ENCODE measurements around the gene RGMA.
A peak's percentile ranks its signal among the peaks of the same experiment; 100 is the strongest.
"Not testable (repeated sequence)": the region's sequence is repeated elsewhere in the genome, so short reads cannot be mapped to it uniquely, and the experiment has no call there.

Gene RGMA

DNA sequence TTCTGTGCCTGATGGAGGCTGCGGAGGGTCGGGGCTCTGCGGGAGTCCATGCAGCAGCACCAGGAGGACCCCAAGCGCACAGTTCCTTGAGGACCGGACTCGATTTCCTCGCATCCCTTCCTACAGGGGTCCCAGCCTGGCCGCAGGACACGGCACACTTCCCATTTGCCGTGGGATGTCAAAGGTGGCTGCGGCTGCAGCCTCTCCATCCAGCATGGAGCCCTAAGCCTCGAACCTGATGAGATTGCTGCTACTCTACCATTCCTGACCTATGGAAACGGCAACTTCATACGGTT, 40.6 kb downstream of the RGMA start:
- no peak for DNase-seq (ENCODE audit: low spot score)

DNA sequence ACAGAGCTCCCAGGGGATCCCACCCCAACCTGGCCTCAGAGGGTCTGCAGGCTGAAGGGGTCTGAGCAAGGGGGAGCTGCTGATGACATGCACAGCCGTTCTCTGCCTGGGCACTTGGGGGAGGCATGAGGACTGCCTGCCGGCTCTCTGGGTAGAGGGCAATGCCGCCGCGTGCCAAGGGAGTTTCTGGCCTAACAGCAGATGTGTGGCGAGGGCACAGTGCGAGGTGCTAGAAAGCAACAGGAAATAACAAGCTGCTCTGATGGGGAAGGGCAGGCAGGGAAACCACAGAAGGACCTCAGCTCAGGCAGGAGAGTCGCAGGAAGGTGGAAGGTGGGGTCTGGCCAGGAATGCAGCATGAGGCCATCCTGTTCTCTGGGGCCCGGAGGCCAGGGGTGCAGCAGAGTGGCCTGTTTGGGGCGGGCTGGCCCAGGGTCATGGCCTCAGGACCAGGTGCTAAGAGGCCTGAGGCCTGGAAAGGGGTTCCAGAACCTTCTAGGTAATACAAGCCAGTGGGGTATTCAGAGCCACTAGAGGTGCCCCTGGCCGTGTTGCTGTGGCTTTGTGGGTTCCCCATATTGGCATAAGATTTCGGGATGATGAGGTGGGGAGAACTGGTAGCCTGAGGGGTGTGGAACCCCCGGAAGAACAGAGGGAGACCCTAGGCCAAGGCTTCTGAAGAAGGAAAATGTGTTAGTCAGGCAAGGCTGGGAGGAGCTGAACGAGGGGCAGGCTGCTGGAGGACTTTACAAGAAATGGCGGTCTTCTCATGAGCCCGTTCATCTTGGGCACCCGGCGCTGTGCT, 41.2 kb downstream of the RGMA start:
- DNase-seq (ENCODE audit: low spot score): peak; percentile 42

DNA sequence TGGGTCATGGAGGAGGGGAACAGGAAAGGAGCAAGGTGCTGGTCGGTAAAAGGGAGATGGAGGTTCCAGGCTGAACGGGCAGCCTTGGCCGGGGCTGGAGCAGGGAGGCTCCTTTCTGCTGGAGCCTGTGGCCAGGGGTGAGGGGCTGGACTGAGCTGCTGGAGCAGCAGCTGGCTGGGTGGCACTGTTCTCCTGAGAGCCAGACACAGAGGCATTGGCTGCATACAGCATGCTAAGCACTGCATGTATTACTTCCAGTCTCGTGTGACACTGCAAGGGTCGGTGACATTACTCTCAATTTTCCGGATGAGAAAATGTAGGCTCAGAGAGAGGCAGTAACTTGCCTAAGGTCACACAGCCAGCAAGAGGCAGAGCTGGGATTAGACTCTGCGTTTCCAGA, 42.3 kb downstream of the RGMA start:
- no peak for DNase-seq (ENCODE audit: low spot score)

DNA sequence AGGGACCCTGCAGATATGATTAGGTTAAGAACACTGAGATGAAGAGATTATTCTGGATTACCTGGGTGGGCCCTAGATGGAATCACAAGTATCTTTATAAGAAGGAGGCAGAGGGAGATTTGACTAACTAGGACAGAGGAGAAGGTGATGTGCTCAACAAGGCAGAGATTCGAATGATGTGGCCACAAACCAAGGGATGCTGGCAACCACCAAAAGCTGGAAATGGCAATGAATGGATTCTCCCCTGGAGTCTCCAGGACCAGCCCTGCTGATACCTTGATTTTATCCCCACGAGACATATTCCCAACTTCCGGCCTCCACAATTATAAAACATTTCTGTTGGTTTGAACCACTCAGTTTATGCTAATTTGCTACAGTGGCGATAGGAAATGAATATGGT, 42.9 kb downstream of the RGMA start:
- no peak for DNase-seq (ENCODE audit: low spot score)

DNA sequence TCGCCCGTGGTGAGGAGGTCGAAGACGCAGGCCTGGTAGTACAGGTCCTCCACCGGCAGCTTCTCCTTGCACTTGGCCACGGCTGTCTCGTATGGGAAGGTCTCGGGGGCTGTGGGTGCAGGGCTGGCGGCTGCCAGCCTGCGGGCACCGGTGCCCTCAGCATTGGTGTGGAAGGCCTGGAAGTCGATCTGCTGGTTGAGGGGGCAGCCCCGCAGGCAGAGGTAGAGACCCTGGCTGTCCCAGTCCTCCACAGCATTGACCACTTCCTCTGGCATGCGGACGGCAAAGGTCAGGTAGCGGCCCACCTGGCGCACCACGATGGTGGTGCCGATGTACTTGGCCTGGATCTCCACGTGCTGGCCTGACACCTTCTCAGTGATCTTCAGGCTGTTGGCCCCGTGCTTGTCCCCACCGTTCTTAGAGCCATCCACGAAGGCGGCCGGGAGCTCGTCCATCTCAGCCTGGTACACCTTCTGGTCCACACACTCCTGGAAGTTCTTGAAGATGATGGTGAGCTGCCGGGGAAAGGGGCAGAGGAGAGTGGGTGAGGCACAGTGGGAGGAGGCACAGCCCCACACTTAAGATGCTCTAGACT, 43.7 kb downstream of the RGMA start:
- no peak for DNase-seq (ENCODE audit: low spot score)

DNA sequence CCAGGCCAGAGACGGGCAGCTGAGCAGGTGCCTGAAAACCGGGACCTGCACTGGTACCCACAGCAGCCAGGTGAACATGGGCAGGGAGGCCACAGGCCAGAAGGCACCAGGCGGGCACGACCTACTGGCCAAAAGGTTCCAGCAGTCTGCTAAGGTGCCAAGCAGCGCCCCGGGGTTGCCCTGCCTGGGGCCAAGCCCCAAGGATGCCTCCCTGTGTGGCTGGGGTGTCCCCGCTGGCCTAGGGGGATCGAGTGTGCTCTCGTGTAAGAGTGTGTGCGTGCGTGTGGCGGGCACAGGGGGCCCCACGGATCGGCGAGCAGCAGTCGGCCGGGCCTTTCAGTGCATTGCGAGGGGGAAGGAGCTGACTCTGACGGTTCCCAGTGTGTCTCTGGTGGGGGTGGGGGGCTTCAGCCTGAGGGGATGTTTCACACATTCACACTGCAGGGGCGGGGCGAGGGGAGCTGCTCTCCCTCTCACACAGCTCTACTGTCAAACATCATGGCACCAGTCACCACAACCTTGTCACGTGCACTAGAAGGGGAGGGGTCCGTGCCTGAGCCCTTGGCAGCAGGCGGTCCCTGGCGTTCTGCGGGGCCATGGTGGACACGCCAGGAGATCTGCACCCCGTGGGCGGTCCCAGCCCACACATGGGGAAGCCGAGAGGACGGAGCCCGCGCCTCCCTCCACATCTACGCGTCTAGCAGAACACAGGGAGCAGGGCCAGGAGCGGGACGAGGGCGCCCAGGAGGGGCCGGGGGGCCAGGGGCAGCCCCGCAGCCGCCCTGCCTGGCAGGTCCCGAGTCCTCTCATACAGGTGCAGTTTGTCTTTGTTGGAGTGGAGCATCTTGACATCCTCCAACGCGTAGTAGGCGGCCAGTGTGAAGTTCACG, 44.5 kb downstream of the RGMA start:
- no peak for DNase-seq (ENCODE audit: low spot score)

- no peak for DNase-seq (ENCODE audit: low spot score)
Observed at GRCh38 chr15:93043621-93044300, 45.2 kb downstream of the RGMA start.

GRCh38 chr15:93042691-93043378, 46.2 kb downstream of the RGMA start:
- no peak for DNase-seq (ENCODE audit: low spot score)

- DNase-seq (ENCODE audit: low spot score): no peak
Observed at GRCh38 chr15:93042211-93042610, 46.8 kb downstream of the RGMA start.

DNA sequence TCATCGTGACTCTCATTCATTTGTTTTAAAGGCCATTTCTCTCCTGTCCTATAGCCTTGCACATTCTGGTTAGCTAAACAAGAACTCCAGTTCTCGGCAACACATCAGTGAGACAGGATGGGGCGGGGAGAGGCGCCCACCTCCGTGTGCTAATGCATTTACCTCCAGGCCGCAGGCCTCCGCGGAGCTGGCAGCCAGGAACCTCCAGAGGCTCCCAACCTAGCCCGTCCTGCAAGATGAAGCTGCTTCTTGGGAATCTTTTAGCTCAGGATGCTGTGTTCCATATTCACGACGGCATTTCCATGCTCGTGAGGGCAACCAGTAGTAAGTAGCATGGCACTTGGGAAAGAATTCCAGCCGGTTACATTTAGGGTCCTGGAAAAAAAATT, 47.9 kb downstream of the RGMA start:
- DNase-seq (ENCODE audit: low spot score): no peak

- DNase-seq (ENCODE audit: low spot score): no peak
Observed at GRCh38 chr15:93040288-93041158, 48.5 kb downstream of the RGMA start.

DNA sequence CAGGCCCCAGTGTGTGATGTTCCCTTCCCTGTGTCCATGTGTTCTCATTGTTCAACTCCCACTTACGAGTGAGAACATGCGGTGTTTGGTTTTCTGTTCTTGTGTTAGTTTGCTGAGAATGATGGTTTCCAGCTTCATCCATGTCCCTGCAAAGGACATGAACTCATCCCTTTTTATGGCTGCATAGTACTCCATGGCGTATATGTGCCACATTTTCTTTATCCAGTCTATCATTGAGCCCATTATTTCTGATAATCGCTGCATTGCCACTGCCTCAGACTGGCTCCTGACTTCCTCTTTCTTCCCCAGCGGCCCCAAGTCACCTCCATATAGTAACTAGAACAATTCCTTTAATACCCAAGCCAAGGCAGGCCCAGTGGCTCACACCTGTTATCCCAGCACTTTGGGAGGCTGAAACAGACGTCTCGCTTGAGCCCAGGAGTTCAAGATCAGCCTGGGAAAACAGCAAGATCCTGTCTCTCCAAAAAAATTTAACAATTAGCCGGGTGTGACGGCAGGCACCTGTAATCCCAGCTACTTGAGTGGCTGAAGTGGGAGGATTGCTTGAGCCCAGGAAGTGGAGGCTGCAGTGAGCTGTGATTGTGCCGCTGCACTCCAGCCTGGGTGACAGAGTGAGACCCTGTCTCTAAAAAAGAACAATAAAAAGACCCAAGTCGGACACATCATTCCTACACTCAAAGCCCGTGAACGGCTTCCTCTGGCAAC, 49.3 kb downstream of the RGMA start:
- DNase-seq (ENCODE audit: low spot score): not testable (repeated sequence)

DNA sequence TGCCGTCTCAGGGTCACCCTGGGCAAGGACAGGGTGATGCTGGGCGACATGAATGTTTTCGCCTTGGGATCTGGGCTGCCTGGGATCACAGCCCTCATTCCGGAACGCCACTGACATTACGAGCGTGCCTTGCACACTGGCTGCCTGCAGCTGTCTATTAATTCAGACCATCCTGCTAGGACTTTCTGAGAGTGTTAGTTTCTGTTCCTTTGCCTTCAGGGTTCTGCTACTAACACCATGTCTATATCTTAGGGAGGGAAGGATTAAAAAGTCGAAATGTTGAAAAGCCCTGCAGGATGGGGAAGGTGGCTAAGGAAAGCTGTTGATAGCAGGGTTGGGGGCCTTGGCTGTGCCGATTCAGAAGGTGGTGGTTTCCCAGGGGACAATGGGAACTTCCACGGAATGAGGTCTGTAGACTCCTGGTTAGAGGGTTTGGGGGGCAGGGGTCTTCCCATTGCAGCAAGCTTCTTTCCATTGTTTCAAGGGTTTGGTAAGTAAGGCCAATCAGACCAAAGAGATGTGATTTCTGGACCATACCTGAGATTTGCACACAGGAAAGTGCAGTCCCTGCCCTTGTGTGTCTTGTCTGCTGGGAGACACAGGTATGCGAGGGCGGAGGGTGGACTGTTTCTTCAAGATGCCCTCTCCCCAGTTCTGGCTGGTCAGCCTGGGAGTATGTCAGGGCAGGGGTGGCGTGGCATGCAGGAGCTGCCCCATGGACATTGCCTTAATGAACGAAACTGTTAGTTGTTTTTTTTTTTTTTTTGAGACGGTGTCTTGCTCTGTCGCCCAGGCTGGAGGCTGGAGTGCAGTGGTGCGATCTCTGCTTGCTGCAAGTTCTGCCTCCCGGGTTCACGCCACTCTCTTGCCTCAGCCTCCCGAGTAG, 50.9 kb downstream of the RGMA start:
- DNase-seq (ENCODE audit: low spot score): no peak

GRCh38 chr15:93036951-93037819, 51.8 kb downstream of the RGMA start:
- no peak for DNase-seq (ENCODE audit: low spot score)

GRCh38 chr15:93035953-93036810, 52.8 kb downstream of the RGMA start:
- peak; percentile 34 for DNase-seq (ENCODE audit: low spot score)

DNA sequence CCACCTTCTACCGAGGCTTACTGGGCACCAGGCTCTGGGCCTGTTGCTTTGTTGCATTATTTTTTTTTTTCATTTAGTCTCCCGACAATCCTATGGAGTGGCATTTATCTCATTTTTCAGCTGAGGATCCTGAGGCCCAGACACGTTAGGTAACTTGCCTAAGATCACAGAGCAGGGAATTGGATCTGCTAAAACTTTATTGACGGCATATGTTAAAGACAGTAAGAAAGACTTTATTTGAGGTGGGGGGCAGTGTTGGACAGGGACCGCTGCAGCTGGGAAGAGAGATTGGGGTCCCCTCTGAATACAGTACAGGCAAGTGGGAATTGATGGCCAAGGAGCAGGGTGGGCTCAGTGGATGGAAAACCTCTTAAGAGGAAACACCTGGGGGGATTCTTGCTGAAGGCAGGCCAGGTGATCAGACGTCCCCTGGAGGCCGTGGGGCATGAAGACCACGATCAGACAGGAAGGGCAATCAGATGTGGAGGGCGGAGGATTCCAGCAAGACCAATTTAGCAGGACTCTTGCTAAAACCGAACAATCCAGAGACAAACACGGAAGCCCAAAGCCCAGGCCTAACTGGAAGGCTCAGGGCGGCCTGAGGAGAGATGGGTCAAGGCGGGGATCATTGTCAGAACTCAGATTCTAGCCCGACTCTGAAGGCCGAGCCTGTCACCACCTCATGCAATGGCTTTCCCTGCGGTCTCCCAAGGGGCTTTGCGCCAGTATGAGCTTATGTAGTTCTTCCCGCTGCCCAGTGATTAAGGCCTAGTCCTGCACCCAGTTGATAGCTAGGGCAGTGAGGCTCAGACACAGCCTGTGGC, 53.7 kb downstream of the RGMA start:
- DNase-seq (ENCODE audit: low spot score): no peak

Data from CD4-positive, alpha-beta T cell treated with Interleukin-6 at 100 ng/mL for 8 hours (primary cell).